ENCODE data around the gene TNFRSF14. TPM values are rescaled to one million over a fixed set of nuclear protein-coding genes. Genes with fewer than 3 reads are reported as not detected.

Gene TNFRSF14
- total RNA-seq, 6 experiments from 2014 or later, result 7.4 to 14.2 (median 11.5) TPM

DNA sequence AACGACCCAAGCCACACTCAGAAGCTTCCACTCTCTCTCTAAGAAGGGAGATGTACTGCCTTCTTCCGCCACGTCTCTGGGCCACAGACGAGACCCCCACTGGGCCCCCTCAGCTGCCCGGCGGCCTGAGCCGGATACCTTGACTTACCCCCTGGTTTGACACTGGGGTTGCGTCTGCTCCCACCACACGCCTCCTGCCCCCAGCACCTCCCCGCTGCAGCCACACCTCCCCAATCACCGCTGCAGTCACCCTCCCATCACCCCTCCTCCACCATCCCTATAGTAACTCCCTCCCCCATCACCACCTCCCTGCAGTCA lies 40.4 kb upstream of the TNFRSF14 start:
- no peak overlapping the region for H3K27ac Mint-ChIP-seq

DNA sequence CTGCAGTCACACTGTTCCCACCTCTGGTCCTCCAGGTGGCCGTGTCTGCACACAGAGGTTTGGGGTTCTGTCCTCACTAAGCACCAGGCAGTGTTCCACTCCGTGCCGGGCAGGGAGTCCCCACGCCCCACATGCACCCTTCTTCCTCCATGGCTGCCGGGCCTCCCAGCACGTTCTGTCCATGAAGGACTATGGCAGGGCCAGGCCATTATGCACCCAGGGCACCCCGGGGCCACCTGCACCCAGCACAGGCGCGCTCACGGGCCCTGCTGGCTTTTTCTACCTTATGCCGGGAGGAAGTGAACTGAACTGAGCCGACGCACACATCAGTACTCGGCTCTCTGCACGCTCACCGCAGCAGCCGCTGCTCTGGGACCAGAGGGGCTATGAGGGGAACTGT lies 40.0 kb upstream of the TNFRSF14 start:
- H3K4me1 Mint-ChIP-seq (ENCODE audit: low read depth), result no peaks in the 10 kb centered on the region
- no peak overlapping the region for H3K4me3 Mint-ChIP-seq
- peaks cover 5% of the 10 kb centered on the region; the same call in 1 of the 2 replicates for H3K36me3 Mint-ChIP-seq (ENCODE audit: low read depth)
- TF ChIP-seq, protein P1, sequence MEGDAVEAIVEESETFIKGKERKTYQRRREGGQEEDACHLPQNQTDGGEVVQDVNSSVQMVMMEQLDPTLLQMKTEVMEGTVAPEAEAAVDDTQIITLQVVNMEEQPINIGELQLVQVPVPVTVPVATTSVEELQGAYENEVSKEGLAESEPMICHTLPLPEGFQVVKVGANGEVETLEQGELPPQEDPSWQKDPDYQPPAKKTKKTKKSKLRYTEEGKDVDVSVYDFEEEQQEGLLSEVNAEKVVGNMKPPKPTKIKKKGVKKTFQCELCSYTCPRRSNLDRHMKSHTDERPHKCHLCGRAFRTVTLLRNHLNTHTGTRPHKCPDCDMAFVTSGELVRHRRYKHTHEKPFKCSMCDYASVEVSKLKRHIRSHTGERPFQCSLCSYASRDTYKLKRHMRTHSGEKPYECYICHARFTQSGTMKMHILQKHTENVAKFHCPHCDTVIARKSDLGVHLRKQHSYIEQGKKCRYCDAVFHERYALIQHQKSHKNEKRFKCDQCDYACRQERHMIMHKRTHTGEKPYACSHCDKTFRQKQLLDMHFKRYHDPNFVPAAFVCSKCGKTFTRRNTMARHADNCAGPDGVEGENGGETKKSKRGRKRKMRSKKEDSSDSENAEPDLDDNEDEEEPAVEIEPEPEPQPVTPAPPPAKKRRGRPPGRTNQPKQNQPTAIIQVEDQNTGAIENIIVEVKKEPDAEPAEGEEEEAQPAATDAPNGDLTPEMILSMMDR (IDR thresholded peaks at IDR 0.05), result no peak
- no peaks in the 10 kb centered on the region for H3K9me3 Mint-ChIP-seq
- H3K27me3 Mint-ChIP-seq (ENCODE audit: insufficient read depth), result no peaks in the 10 kb centered on the region; the same call in 1 of the 2 replicates
- H3K27ac Mint-ChIP-seq, result no peak overlapping the region
- no peak for DNase-seq

More for the DNA sequence above, 40.4 kb upstream of the TNFRSF14 start:
- no peak for DNase-seq
- TF ChIP-seq, protein P1 (IDR thresholded peaks at IDR 0.05), result no peak
- no peaks in the 10 kb centered on the region for H3K4me1 Mint-ChIP-seq (ENCODE audit: low read depth)
- H3K27me3 Mint-ChIP-seq (ENCODE audit: insufficient read depth), result no peaks in the 10 kb centered on the region; the same call in 1 of the 2 replicates
- H3K4me3 Mint-ChIP-seq, result no peak overlapping the region
- no peaks in the 10 kb centered on the region for H3K9me3 Mint-ChIP-seq
- H3K36me3 Mint-ChIP-seq (ENCODE audit: low read depth), result peaks cover 1% of the 10 kb centered on the region; the same call in 1 of the 2 replicates

DNA sequence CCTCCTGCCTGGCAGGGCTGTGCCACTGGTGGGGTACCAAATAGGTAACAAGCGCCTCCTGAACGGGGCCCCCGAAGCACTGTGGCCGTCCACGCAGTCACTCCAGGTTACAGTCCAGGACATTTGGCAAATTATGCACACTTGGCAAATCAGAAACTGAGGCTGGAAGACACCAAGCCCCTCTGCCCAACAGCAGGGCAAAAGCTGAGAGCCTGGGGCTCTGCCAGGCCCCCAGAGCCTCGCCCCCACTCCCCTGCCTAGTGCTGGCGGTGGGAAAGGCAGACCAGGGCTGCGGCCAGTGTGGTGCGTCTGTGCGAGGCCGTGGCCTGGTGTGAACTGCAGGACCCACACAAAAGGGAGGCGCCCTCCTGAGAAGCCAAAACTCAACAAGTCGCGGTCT lies 39.2 kb upstream of the TNFRSF14 start:
- Mint-ChIP-seq H3K27me3 (ENCODE audit: insufficient read depth) (no peaks in the 10 kb centered on the region; the same call in 1 of the 2 replicates), H3K4me3 (no peak overlapping the region), H3K4me1 (ENCODE audit: low read depth) (no peaks in the 10 kb centered on the region), H3K27ac (no peak overlapping the region), H3K9me3 (no peaks in the 10 kb centered on the region), H3K36me3 (ENCODE audit: low read depth) (peaks cover 6% of the 10 kb centered on the region; the same call in 1 of the 2 replicates)
- TF ChIP-seq, protein P1 (IDR thresholded peaks at IDR 0.05), result no peak
- DNase-seq, result no peak

DNA sequence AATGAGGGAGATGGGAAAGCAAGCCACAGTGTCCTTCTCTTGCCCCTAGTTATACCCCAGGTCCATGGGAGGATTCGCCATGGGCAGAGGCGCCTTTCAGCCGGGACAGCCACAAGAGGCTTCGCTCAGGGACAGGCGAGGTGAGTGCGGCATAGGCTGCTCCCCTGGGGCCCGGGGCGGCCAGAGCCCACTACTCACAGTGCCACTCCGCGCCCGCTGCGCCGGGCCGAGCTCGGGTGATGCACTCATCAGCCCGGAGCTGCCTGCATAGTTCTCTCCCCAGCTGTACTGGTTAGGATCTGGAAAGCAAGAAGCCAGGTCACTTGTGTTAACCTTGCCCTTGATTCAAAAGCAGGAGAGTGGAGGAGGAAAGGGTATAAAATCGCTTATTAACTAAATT lies 38.2 kb upstream of the TNFRSF14 start:
- no peak overlapping the region for H3K27ac Mint-ChIP-seq
- H3K27me3 Mint-ChIP-seq (ENCODE audit: insufficient read depth), result no peaks in the 10 kb centered on the region; the same call in 1 of the 2 replicates
- H3K36me3 Mint-ChIP-seq (ENCODE audit: low read depth), result peaks cover 12% of the 10 kb centered on the region; the same call in 1 of the 2 replicates
- DNase-seq, result no peak
- H3K4me1 Mint-ChIP-seq (ENCODE audit: low read depth), result peaks cover 3% of the 10 kb centered on the region
- TF ChIP-seq, protein P1 (IDR thresholded peaks at IDR 0.05), result no peak
- no peaks in the 10 kb centered on the region for H3K9me3 Mint-ChIP-seq
- H3K4me3 Mint-ChIP-seq, result no peak overlapping the region

DNA sequence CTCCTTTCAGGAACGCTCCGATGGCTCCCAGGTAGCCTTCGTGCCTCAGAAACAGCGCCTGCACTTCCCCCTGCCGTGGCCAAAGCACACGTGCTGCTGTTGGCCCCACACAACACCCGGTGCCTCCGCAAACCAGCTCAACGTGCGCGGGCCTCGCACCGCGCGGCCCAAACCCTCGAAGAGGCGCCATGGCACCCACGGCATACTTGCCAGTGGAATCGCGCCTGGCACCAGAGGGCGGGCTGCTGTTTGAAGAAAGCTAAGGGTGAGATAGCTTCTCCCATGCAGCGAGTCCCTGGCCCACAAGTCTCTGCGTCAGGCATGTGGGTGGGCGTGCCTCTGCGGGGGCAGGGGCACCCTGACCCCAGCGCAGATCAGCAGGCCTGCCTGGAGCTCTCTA lies 37.6 kb upstream of the TNFRSF14 start:
- Mint-ChIP-seq H3K9me3 (no peaks in the 10 kb centered on the region), H3K27me3 (ENCODE audit: insufficient read depth) (no peaks in the 10 kb centered on the region; the same call in 1 of the 2 replicates), H3K27ac (no peak overlapping the region), H3K4me1 (ENCODE audit: low read depth) (peaks cover 9% of the 10 kb centered on the region), H3K36me3 (ENCODE audit: low read depth) (peaks cover 12% of the 10 kb centered on the region; the same call in 1 of the 2 replicates), H3K4me3 (no peak overlapping the region)
- TF ChIP-seq, protein P1 (IDR thresholded peaks at IDR 0.05), result no peak
- DNase-seq, result no peak
